Measurements from ENCODE around the gene SLC35F6. TPM values are rescaled to one million over a fixed set of nuclear protein-coding genes. Genes with fewer than 3 reads are reported as not detected.

The SLC35F6 gene
- total RNA-seq, 3 donors from 2014 or later (not counting 1 experiment from before 2014, with no cell fraction given) = 30.0 to 35.6 (median 30.4) TPM

DNA sequence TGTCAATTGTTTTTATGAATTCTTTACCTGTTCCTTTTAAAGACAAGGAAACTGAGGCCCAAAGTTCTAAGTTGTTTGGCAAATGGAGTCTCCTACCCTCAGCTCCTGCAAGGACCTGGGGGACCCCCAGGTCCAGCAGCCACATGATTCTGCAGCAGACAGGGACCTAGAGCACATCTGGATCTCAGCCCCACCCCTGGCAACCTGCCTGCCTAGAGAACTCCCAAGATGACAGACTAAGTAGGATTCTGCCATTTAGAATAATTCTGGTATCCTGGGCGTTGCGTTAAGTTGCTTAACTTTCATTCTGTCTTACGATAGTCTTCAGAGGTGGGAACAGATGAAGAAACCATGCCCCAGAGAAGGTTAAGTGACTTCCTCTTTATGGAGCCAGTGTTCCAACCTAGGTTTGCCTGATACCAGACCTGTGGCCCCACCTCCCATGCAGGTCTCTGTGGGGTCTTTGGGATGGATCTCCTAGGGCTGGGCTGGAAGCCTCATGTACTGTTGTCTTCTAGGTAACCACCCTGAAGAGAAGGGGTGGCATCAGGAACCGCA, 16.2 kb downstream of the SLC35F6 start:
- intact Hi-C loops (cut with micrococcal nuclease) = no loop called here
- H3K9me3 ChIP-seq (ENCODE audit: control insufficient read depth, insufficient read depth, low read length) = no peaks in the 10 kb centered on the region
- H3K36me3 ChIP-seq (ENCODE audit: control insufficient read depth, insufficient read depth, low read length) = peaks cover 44% of the 10 kb centered on the region
- H3K4me1 ChIP-seq (ENCODE audit: control insufficient read depth, insufficient read depth, low read length) = peaks cover 3% of the 10 kb centered on the region
- Mint-ChIP-seq H3K36me3 (peaks cover 6% of the 10 kb centered on the region), H3K27ac (no peak overlapping the region), H3K9me3 (no peaks in the 10 kb centered on the region), H3K27me3 (ENCODE audit: low read depth in 2 of 2) (no peaks in the 10 kb centered on the region), H3K4me3 (no peak overlapping the region), H3K4me1 (peaks cover 10 to 11% of the 10 kb centered on the region in 2 donors)
- ATAC-seq (no peak), DNase-seq (no peak)
- TF ChIP-seq, protein P1, sequence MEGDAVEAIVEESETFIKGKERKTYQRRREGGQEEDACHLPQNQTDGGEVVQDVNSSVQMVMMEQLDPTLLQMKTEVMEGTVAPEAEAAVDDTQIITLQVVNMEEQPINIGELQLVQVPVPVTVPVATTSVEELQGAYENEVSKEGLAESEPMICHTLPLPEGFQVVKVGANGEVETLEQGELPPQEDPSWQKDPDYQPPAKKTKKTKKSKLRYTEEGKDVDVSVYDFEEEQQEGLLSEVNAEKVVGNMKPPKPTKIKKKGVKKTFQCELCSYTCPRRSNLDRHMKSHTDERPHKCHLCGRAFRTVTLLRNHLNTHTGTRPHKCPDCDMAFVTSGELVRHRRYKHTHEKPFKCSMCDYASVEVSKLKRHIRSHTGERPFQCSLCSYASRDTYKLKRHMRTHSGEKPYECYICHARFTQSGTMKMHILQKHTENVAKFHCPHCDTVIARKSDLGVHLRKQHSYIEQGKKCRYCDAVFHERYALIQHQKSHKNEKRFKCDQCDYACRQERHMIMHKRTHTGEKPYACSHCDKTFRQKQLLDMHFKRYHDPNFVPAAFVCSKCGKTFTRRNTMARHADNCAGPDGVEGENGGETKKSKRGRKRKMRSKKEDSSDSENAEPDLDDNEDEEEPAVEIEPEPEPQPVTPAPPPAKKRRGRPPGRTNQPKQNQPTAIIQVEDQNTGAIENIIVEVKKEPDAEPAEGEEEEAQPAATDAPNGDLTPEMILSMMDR (IDR thresholded peaks at IDR 0.05) = no peak
- WGBS (ENCODE audit: insufficient coverage) = 95% methylated on average over 4 of the region's 4 CpGs
- H3K27me3 ChIP-seq (ENCODE audit: control insufficient read depth, insufficient read depth, low read length) = no peaks in the 10 kb centered on the region
- H3K27ac ChIP-seq (ENCODE audit: low read length) = no peak overlapping the region
- H3K4me3 ChIP-seq (ENCODE audit: low read length) = no peak overlapping the region

- Mint-ChIP-seq H3K9me3 (no peaks in the 10 kb centered on the region), H3K36me3 (no peaks in the 10 kb centered on the region), H3K27ac (no peak overlapping the region), H3K4me3 (no peak overlapping the region), H3K27me3 (ENCODE audit: low read depth in 2 of 2) (no peaks in the 10 kb centered on the region), H3K4me1 (peaks cover 5 to 13% of the 10 kb centered on the region in 2 donors)
- H3K27me3 ChIP-seq (ENCODE audit: control insufficient read depth, insufficient read depth, low read length) = no peaks in the 10 kb centered on the region
- WGBS (ENCODE audit: insufficient coverage) = 95% methylated on average over 10 of the region's 12 CpGs
- DNase-seq (no peak), ATAC-seq (no peak)
- TF ChIP-seq, protein P1 (IDR thresholded peaks at IDR 0.05) = no peak
- H3K4me3 ChIP-seq (ENCODE audit: low read length) = no peak overlapping the region
- peaks cover 12% of the 10 kb centered on the region for H3K4me1 ChIP-seq (ENCODE audit: control insufficient read depth, insufficient read depth, low read length)
- peaks cover 20% of the 10 kb centered on the region for H3K36me3 ChIP-seq (ENCODE audit: control insufficient read depth, insufficient read depth, low read length)
- H3K9me3 ChIP-seq (ENCODE audit: control insufficient read depth, insufficient read depth, low read length) = no peaks in the 10 kb centered on the region
- intact Hi-C loops (cut with micrococcal nuclease) = no loop called here
- no peak overlapping the region for H3K27ac ChIP-seq (ENCODE audit: low read length)
These were observed 19.0 kb downstream of the SLC35F6 start for GRCh38 chr2:26782876-26783704.

- peaks cover 5 to 13% of the 10 kb centered on the region in 2 donors for H3K4me1 Mint-ChIP-seq
- no peaks in the 10 kb centered on the region for H3K9me3 Mint-ChIP-seq
- Histone ChIP-seq H3K4me3 (ENCODE audit: low read length) (no peak overlapping the region), H3K27me3 (ENCODE audit: control insufficient read depth, insufficient read depth, low read length) (no peaks in the 10 kb centered on the region), H3K9me3 (ENCODE audit: control insufficient read depth, insufficient read depth, low read length) (no peaks in the 10 kb centered on the region), H3K4me1 (ENCODE audit: control insufficient read depth, insufficient read depth, low read length) (peaks cover 12% of the 10 kb centered on the region), H3K27ac (ENCODE audit: low read length) (no peak overlapping the region), H3K36me3 (ENCODE audit: control insufficient read depth, insufficient read depth, low read length) (peaks cover 9% of the 10 kb centered on the region)
- intact Hi-C loops (cut with micrococcal nuclease) = loop anchor here (1.0 kb wide), 1 partner anchor 20 kb away; the partner anchor contains the start of gene SLC35F6
- ATAC-seq (no peak), DNase-seq (no peak)
- H3K27ac Mint-ChIP-seq = peak overlapping the region; percentile 78 to 80
- TF ChIP-seq, protein P1 (IDR thresholded peaks at IDR 0.05) = no peak
- peak overlapping the region; percentile 87 for H3K4me3 Mint-ChIP-seq
- no peaks in the 10 kb centered on the region for H3K27me3 Mint-ChIP-seq (ENCODE audit: low read depth in 2 of 2)
- WGBS (ENCODE audit: insufficient coverage) = 98% methylated on average over 18 of the region's 19 CpGs
- H3K36me3 Mint-ChIP-seq = no peaks in the 10 kb centered on the region
These were observed 20.6 kb downstream of the SLC35F6 start for GRCh38 chr2:26784570-26785234.
